HepG2 (cell line): ENCODE data around the gene YY1. TPM values are rescaled to one million over a fixed set of nuclear protein-coding genes. Genes with fewer than 3 reads are reported as not detected.

Source experiments
- BORCS8-MEF2B ChIP-seq: sonication (generic); formaldehyde crosslinking; IDR thresholded peaks from 2 replicates; pipeline ENCODE4 v1.8.0; 2022; ENCODE audit warnings: mild to moderate bottlenecking, missing genetic modification reagents
- CENPX ChIP-seq: sonication (generic); formaldehyde crosslinking; IDR thresholded peaks from 2 replicates; pipeline ENCODE4 v1.9.0; 2021; ENCODE audit warnings: mild to moderate bottlenecking, missing genetic modification reagents, moderate library complexity
- HNF4G ChIP-seq, 2 experiments: sonication (generic) in 1 of 2; formaldehyde crosslinking in 1 of 2; IDR thresholded peaks; 2 replicates each; pipeline versions ENCODE4 v1.4.0 to v1.6.1; 2011 to 2020; ENCODE audit warnings: borderline replicate concordance in 2 of 2, low read depth in 2 of 2, mild to moderate bottlenecking in 2 of 2, low read length in 1 of 2, missing genetic modification reagents in 1 of 2, moderate library complexity in 1 of 2
- KDM3A ChIP-seq: IDR thresholded peaks from 2 replicates; pipeline ENCODE4 v1.6.1; 2018; ENCODE audit warnings: low read depth, missing compliant biosample characterization
- KLF6 ChIP-seq: IDR thresholded peaks from 2 replicates; pipeline ENCODE4 v1.8.0; 2016; ENCODE audit warnings: missing biosample characterization, missing genetic modification reagents
- PRDM15 ChIP-seq: sonication (generic); formaldehyde crosslinking; IDR thresholded peaks from 2 replicates; pipeline ENCODE4 v1.4.0; 2020; ENCODE audit warnings: missing genetic modification reagents
- TOE1 ChIP-seq: sonication (generic); formaldehyde crosslinking; IDR thresholded peaks from 2 replicates; pipeline ENCODE4 v1.4.0; 2020; ENCODE audit warnings: mild to moderate bottlenecking, missing genetic modification reagents
- ZBTB44 ChIP-seq: sonication (generic); formaldehyde crosslinking; IDR thresholded peaks from 2 replicates; pipeline ENCODE4 v1.4.0; 2020; ENCODE audit warnings: missing genetic modification reagents
- ZNF350 ChIP-seq: sonication (generic); formaldehyde crosslinking; IDR thresholded peaks from 2 replicates; pipeline ENCODE4 v1.4.0; 2020; ENCODE audit warnings: mild to moderate bottlenecking, low read depth, missing genetic modification reagents, borderline replicate concordance
- ZNF746 ChIP-seq: sonication (generic); formaldehyde crosslinking; IDR thresholded peaks from 2 replicates; pipeline ENCODE4 v1.8.0; 2022; ENCODE audit warnings: mild to moderate bottlenecking, missing genetic modification reagents
- ZNF850 ChIP-seq: sonication (generic); formaldehyde crosslinking; conservative IDR thresholded peaks from 2 replicates; pipeline ENCODE4 v1.9.0; 2021; ENCODE audit warnings: mild to moderate bottlenecking, missing genetic modification reagents
- ZNF878 ChIP-seq: sonication (generic); formaldehyde crosslinking; IDR thresholded peaks from 2 replicates; pipeline ENCODE4 v1.8.1; 2023; ENCODE audit warnings: mild to moderate bottlenecking, missing genetic modification reagents, moderate library complexity
- polyA plus RNA-seq, 8 experiments: library from polyadenylated mRNA; depleted of rRNA in 3 of 8; stranded (reverse) in 7 of 8; unstranded in 1 of 8; fragments of >200 nt; fragmentation: Illumina TruSeq in 4 of 8; extraction: Trizol in 4 of 8; gene quantifications; 2 replicates each; pipeline versions ENCODE4 v1.2.1 to v1.2.3, GENCODE V29; 2011 to 2016; ENCODE audit warnings: low read depth in 4 of 8, missing spikeins in 1 of 8, mixed read lengths in 1 of 8; ENCODE audit not compliant: insufficient read depth in 1 of 8
- total RNA-seq, 5 experiments: library from RNA; depleted of rRNA; stranded (reverse); fragments of >200 nt; fragmentation: Illumina TruSeq; extraction: Trizol; gene quantifications; 2 replicates each; pipeline ENCODE4 v1.2.3, GENCODE V29; 2016; ENCODE audit warnings: low read depth in 1 of 5
- TF ChIP-seq, protein P1 (sequence below): sonication (generic); formaldehyde crosslinking; IDR thresholded peaks from 2 replicates; pipeline ENCODE4 v1.4.0; 2020; ENCODE audit warnings: low read depth, missing genetic modification reagents
- TF ChIP-seq, protein P2 (sequence below): sonication (generic); formaldehyde crosslinking; IDR thresholded peaks from 2 replicates; pipeline ENCODE4 v1.5.0; 2020; ENCODE audit warnings: missing genetic modification reagents

Gene YY1
- total and polyA plus RNA-seq, 2 of the 13 experiments (the other 11 are each of a cell fraction or from before 2014, with no cell fraction given), result 29.4 to 68.1 TPM

- TF ChIP-seq, protein P1, sequence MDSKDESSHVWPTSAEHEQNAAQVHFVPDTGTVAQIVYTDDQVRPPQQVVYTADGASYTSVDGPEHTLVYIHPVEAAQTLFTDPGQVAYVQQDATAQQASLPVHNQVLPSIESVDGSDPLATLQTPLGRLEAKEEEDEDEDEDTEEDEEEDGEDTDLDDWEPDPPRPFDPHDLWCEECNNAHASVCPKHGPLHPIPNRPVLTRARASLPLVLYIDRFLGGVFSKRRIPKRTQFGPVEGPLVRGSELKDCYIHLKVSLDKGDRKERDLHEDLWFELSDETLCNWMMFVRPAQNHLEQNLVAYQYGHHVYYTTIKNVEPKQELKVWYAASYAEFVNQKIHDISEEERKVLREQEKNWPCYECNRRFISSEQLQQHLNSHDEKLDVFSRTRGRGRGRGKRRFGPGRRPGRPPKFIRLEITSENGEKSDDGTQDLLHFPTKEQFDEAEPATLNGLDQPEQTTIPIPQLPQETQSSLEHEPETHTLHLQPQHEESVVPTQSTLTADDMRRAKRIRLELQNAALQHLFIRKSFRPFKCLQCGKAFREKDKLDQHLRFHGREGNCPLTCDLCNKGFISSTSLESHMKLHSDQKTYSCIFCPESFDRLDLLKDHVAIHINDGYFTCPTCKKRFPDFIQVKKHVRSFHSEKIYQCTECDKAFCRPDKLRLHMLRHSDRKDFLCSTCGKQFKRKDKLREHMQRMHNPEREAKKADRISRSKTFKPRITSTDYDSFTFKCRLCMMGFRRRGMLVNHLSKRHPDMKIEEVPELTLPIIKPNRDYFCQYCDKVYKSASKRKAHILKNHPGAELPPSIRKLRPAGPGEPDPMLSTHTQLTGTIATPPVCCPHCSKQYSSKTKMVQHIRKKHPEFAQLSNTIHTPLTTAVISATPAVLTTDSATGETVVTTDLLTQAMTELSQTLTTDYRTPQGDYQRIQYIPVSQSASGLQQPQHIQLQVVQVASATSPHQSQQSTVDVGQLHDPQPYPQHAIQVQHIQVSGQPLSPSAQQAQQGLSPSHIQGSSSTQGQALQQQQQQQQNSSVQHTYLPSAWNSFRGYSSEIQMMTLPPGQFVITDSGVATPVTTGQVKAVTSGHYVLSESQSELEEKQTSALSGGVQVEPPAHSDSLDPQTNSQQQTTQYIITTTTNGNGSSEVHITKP, result peak; percentile 63
- peak; percentile 93; the same call in 1 of the 2 replicates for TF ChIP-seq ZNF350
- TF ChIP-seq TOE1 (CRISPR knock-in tag), result no peak
- peak; percentile 89; the same call in 1 of the 2 replicates for TF ChIP-seq KDM3A (CRISPR knock-in tag)
- no peak for TF ChIP-seq CENPX (CRISPR knock-in tag)
- peak; percentile 82; the same call in 1 of the 2 replicates for TF ChIP-seq BORCS8-MEF2B
- peak; percentile 72; the same call in 1 of the 2 replicates for TF ChIP-seq ZNF878 (CRISPR knock-in tag)
- TF ChIP-seq ZNF850 (CRISPR knock-in tag), result no peak
- no peak for TF ChIP-seq ZBTB44 (CRISPR knock-in tag)
- TF ChIP-seq ZNF746 (CRISPR knock-in tag), result 0 out of 2 replicates have a peak, but pooled peaks have one; percentile 10
- peak; percentile 69; the same call in 1 of the 2 replicates for TF ChIP-seq PRDM15
- TF ChIP-seq, protein P2, sequence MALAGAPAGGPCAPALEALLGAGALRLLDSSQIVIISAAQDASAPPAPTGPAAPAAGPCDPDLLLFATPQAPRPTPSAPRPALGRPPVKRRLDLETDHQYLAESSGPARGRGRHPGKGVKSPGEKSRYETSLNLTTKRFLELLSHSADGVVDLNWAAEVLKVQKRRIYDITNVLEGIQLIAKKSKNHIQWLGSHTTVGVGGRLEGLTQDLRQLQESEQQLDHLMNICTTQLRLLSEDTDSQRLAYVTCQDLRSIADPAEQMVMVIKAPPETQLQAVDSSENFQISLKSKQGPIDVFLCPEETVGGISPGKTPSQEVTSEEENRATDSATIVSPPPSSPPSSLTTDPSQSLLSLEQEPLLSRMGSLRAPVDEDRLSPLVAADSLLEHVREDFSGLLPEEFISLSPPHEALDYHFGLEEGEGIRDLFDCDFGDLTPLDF (CRISPR knock-in tag), result peak; percentile 99
- peak; percentile 75 for TF ChIP-seq HNF4G (IDR thresholded peaks at IDR 0.05; ENCODE audit: borderline replicate concordance, low read depth, low read length)
- TF ChIP-seq HNF4G (CRISPR knock-in tag; IDR thresholded peaks at IDR 0.05; ENCODE audit: borderline replicate concordance, low read depth), result peak; percentile 83; the same call in 1 of the 2 replicates
- peak; percentile 89 for TF ChIP-seq KLF6
These were observed 46.1 kb upstream of the YY1 start (continued) for GRCh38 chr14:100192672-100193416.
